H1 (cell line): ENCODE results near the gene ANKRD30A. TPM values are rescaled to one million over a fixed set of nuclear protein-coding genes. Genes with fewer than 3 reads are reported as not detected.

ENCODE experiments used
- BRCA1 ChIP-seq: IDR thresholded peaks from 2 replicates; pipeline ENCODE4 v1.6.1; 2012; ENCODE audit warnings: low read depth, low read length, improper control_type of control experiment
- RNF2 ChIP-seq: fragments of 200-900, 300-1000 bp; sonication (generic); IDR thresholded peaks from 2 replicates; pipeline ENCODE4 v1.7.1; 2016; ENCODE audit warnings: borderline replicate concordance, low read depth, mild to moderate bottlenecking, antibody characterized with exemption, low read length; ENCODE audit not compliant: poor library complexity, severe bottlenecking; ENCODE audit errors: missing control alignments
- polyA plus RNA-seq, 7 experiments: library from polyadenylated mRNA; depleted of rRNA in 3 of 7; stranded (reverse) in 5 of 7; unstranded in 2 of 7; fragments of >200 nt in 5 of 7; fragments of 200-250 nt in 2 of 7; gene quantifications; 1 replicate in 5 of 7; 2 replicates in 1 of 7; 4 replicates in 1 of 7; pipeline versions ENCODE4 v1.2.1 to v1.2.3, GENCODE V29; 2011 to 2013; ENCODE audit warnings: missing spikeins in 2 of 7, mixed read lengths in 2 of 7
- total RNA-seq: library from RNA; stranded (reverse); fragmentation: NEBNext Ultra II Directional; extraction: Animal tissue kit (Norgen Biotek cat#: 25700); gene quantifications from 2 replicates; pipeline ENCODE4 v1.2.1, GENCODE V29; 2021

ANKRD30A gene
- total and polyA plus RNA-seq, 2 of the 8 experiments (the other 6 are each of a cell fraction or from before 2014, with no cell fraction given) = not detected

DNA sequence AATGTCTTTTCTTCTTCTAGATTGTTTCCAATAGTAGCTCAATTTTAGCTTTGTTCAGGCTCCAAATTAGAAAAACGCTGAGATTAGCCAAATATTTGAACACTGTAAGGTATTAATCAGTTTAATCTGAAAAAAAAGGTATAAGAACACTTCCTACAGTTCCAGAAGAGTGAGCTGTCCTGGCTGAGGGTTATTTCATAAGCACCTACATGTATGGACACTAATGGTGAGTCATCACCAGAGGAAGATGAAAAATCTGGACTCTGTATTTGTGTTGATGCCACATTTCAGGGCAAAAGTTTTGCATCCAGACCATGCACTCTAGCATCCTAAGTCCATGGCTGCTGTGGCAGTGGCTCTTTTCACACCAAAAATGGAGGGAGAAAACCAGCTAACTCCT lies 189.5 kb downstream of the ANKRD30A start (continued):
- TF ChIP-seq RNF2 = no peak
- TF ChIP-seq BRCA1 = no peak
